ENCODE measurements around the gene ITPR1. TPM values are rescaled to one million over a fixed set of nuclear protein-coding genes. Genes with fewer than 3 reads are reported as not detected.

The ITPR1 gene
- total RNA-seq, 1 experiment from 2014 or later = 7.5 TPM

DNA sequence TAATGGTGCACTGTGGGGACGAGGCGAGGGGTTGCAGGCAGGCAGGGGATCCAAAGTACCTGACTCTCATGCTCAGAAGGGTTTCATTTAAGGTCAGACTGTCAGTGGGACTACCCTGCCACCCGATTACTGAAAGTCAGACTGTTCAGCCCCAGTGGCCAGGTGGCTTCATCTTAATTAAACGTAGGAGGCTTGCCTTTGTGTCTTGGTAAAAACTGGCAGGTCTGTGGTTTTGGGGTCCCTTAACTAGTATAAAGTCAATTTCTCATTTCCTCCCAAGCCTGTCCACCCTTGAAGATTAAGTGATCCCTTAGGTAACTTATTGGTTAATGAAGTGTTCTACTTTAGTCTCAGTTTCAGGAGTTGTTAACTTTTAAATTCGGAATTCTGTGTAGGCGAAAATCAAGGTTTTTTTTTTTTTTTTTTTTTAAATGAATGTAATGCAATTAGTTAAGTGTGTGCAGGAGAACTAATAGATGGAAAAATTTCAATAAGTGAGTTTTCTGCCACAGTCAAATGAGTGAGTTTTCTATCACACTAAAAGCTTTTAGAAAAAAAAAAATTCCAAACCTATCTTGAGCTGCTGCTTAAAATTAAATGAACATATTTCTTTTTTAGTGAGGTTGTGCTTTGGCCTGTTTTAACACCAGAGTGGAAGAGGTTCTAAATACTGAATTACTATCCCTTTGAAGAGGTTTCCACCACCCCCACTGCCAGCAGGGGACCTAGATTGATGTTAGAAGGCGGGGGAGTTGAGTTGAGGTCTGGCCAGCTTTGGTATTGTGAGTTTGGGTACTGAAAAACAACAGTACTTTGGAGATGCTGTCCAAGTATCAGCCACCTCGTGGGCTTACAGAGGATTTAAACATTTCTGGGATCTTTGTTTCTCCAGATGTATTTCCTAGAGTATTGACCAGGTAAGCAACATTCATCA lies 15.2 kb downstream of the ITPR1 start:
- H3K36me3 Mint-ChIP-seq (ENCODE audit: insufficient read depth, unreplicated experiment) = no peaks in the 10 kb centered on the region
- TF ChIP-seq, protein P1, sequence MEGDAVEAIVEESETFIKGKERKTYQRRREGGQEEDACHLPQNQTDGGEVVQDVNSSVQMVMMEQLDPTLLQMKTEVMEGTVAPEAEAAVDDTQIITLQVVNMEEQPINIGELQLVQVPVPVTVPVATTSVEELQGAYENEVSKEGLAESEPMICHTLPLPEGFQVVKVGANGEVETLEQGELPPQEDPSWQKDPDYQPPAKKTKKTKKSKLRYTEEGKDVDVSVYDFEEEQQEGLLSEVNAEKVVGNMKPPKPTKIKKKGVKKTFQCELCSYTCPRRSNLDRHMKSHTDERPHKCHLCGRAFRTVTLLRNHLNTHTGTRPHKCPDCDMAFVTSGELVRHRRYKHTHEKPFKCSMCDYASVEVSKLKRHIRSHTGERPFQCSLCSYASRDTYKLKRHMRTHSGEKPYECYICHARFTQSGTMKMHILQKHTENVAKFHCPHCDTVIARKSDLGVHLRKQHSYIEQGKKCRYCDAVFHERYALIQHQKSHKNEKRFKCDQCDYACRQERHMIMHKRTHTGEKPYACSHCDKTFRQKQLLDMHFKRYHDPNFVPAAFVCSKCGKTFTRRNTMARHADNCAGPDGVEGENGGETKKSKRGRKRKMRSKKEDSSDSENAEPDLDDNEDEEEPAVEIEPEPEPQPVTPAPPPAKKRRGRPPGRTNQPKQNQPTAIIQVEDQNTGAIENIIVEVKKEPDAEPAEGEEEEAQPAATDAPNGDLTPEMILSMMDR (IDR thresholded peaks at IDR 0.05; ENCODE audit: unreplicated experiment) = no peak
- ChIA-PET CTCF (interaction anchor here (1.1 to 1.4 kb wide), 2 partner anchors 15 to 36 kb away, joined by 4 to 7 read pairs; partner anchors contain the start of gene ITPR1), POLR2A (interaction anchor here (1.7 kb wide), 1 partner anchor 15 kb away, joined by 10 read pairs; the partner anchor contains the start of gene ITPR1)
- no peak for DNase-seq (ENCODE audit: unreplicated experiment)
- intact Hi-C loops (cut with micrococcal nuclease) = no loop called here
- H3K9me3 Mint-ChIP-seq (ENCODE audit: unreplicated experiment) = no peaks in the 10 kb centered on the region
- BruUV-seq (replicated peaks) = no TSS peak
- H3K27me3 Mint-ChIP-seq (ENCODE audit: insufficient read depth, unreplicated experiment) = no peaks in the 10 kb centered on the region
- H3K27ac Mint-ChIP-seq (ENCODE audit: low read depth, unreplicated experiment) = no peak overlapping the region
- H3K4me1 Mint-ChIP-seq (ENCODE audit: insufficient read depth, unreplicated experiment) = peaks cover 19% of the 10 kb centered on the region
- no peak overlapping the region for H3K4me3 Mint-ChIP-seq (ENCODE audit: unreplicated experiment)

DNA sequence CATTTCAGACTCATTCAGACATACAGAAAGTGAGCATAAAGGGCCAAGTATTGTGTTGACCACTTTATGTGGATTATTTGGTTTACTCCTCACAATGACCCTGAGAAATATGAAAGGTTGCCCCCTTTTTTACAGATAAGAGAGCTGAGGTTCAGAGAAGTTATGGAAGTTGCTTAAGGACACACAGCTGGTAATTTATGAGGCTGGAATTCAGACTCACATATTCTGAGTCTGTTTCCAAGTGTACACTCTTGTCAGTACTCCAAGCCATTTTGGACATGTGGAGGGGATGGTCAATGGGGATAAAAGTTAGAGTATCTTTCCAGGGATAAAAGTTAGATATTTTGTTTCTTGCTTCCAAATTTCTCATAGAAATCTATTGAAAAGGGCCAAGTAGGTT lies 15.9 kb downstream of the ITPR1 start:
- no peak overlapping the region for H3K4me3 Mint-ChIP-seq (ENCODE audit: unreplicated experiment)
- no peaks in the 10 kb centered on the region for H3K27me3 Mint-ChIP-seq (ENCODE audit: insufficient read depth, unreplicated experiment)
- no TSS peak for BruUV-seq (replicated peaks)
- intact Hi-C loops (cut with micrococcal nuclease) = no loop called here
- H3K36me3 Mint-ChIP-seq (ENCODE audit: insufficient read depth, unreplicated experiment) = no peaks in the 10 kb centered on the region
- H3K27ac Mint-ChIP-seq (ENCODE audit: low read depth, unreplicated experiment) = no peak overlapping the region
- CTCF ChIA-PET = interaction anchor here (1.4 kb wide), 1 partner anchor 124 kb away, joined by 3 read pairs; no protein-coding TSS in a partner anchor
- TF ChIP-seq, protein P1 (IDR thresholded peaks at IDR 0.05; ENCODE audit: unreplicated experiment) = no peak
- H3K4me1 Mint-ChIP-seq (ENCODE audit: insufficient read depth, unreplicated experiment) = peaks cover 19% of the 10 kb centered on the region
- DNase-seq (ENCODE audit: unreplicated experiment) = no peak
- POLR2A ChIA-PET = no interaction called here
- H3K9me3 Mint-ChIP-seq (ENCODE audit: unreplicated experiment) = no peaks in the 10 kb centered on the region

DNA sequence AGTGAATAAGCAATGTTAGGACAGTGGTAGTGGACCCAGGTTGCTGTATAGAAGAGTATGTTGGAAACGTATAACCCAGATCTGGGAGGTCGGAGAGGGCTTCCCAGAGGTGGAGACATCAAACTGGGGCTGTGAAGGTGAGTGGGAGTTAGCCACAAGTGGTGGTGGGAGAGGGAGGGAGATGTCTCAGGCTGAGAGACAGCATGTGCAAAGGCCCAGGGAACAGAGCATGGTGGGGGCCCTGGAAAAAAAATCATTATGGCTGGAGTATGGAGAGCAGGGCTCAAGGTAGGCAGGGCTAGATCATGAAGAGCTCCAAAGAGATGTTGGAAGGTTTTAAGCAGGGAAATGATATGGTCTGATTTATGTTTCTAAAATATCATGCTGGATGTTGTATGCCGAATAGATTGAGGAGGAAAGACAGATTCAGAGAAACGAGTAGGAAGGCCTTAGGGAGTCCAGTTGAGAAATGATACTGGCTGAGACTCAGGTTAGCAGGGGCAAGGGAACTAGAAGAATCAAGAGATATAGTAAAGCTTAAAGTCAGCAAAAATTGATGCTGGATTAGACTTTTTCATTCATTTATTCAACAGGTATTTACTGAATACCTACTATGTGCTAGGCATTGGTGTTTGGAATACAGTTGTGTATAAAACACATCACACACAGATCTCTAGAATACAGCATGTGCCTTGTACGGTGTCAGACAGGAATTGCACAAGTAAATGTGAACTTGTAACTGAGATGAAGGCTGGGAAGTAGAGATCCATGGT lies 17.0 kb downstream of the ITPR1 start:
- TF ChIP-seq, protein P1 (IDR thresholded peaks at IDR 0.05; ENCODE audit: unreplicated experiment) = no peak
- Mint-ChIP-seq H3K9me3 (ENCODE audit: unreplicated experiment) (no peaks in the 10 kb centered on the region), H3K4me3 (ENCODE audit: unreplicated experiment) (no peak overlapping the region), H3K4me1 (ENCODE audit: insufficient read depth, unreplicated experiment) (peaks cover 7% of the 10 kb centered on the region), H3K27ac (ENCODE audit: low read depth, unreplicated experiment) (no peak overlapping the region), H3K27me3 (ENCODE audit: insufficient read depth, unreplicated experiment) (no peaks in the 10 kb centered on the region), H3K36me3 (ENCODE audit: insufficient read depth, unreplicated experiment) (no peaks in the 10 kb centered on the region)
- POLR2A ChIA-PET = interaction anchor here (0.8 to 0.9 kb wide), 2 partner anchors 9 to 17 kb away, joined by 3 read pairs; partner anchors contain the start of gene ITPR1
- BruUV-seq (replicated peaks) = no TSS peak
- intact Hi-C loops (cut with micrococcal nuclease) = no loop called here
- DNase-seq (ENCODE audit: unreplicated experiment) = no peak
- CTCF ChIA-PET = interaction anchor here (0.6 to 1.6 kb wide), 3 partner anchors 13 to 123 kb away, joined by 3 to 5 read pairs (median 3); no protein-coding TSS in a partner anchor
